Activated CD8-positive, alpha-beta memory T cell treated with anti-CD3 and anti-CD28 coated beads for 1 hour (primary cell): ENCODE measurements around the gene NES.

Experiments used
- DNase-seq, 2 donors: peaks; one replicate each; pipeline ENCODE4 v3.0.0-alpha.2; 2020; ENCODE audit warnings: low read depth in 1 of 2; ENCODE audit errors: extremely low read depth in 1 of 2

The NES gene

DNA sequence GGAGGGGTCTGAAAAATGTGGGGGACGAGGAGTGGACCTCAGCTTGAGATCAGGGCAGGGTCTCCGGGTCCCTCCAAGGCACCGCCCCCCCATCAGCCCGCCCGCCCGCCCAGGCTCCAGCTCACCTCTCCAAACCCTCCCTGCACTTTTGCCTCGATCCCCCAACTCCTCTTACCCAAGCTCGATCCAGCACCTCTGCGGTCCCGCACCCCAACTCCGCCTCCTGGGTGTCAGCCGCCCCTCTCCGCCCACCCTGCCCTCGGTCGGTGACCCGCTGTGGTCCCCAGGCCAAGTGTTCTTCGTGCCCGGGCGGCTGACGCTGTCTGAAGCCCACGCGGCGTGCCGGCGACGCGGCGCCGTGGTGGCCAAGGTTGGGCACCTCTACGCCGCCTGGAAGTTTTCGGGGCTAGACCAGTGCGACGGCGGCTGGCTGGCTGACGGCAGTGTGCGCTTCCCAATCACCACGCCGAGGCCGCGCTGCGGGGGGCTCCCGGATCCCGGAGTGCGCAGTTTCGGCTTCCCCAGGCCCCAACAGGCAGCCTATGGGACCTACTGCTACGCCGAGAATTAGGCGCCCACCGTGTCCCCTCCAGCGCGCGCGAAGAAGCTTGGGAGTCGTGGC is 52.3 kb downstream of the NES start:
- DNase-seq = no peak

DNA sequence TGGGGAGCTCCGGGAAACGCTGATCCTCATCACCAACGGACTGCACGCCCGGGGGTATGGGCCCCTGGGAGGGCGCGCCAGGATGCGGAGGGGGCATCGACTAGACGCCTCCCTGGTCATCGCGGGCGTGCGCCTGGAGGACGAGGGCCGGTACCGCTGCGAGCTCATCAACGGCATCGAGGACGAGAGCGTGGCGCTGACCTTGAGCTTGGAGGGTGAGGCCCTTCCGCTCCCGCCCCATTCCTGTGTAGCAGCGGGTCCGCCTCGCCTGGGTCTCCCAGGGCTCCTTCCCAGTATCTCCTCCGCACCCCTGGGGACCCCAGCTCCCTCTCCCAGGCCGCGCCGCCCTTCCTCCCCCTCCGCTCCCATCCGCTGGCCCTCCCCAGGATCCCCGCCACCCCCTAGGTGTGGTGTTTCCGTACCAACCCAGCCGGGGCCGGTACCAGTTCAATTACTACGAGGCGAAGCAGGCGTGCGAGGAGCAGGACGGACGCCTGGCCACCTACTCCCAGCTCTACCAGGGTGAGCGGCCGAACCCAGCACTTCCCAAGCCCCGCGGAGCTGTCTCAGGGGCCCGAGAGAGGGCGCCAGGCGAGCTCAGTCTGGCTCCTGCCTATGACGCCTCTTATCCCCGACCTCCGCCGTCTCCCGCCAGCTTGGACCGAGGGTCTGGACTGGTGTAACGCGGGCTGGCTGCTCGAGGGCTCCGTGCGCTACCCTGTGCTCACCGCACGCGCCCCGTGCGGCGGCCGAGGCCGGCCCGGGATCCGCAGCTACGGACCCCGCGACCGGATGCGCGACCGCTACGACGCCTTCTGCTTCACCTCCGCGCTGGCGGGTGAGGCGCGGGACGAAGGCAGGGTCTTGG is 53.0 kb downstream of the NES start:
- no peak for DNase-seq

DNA sequence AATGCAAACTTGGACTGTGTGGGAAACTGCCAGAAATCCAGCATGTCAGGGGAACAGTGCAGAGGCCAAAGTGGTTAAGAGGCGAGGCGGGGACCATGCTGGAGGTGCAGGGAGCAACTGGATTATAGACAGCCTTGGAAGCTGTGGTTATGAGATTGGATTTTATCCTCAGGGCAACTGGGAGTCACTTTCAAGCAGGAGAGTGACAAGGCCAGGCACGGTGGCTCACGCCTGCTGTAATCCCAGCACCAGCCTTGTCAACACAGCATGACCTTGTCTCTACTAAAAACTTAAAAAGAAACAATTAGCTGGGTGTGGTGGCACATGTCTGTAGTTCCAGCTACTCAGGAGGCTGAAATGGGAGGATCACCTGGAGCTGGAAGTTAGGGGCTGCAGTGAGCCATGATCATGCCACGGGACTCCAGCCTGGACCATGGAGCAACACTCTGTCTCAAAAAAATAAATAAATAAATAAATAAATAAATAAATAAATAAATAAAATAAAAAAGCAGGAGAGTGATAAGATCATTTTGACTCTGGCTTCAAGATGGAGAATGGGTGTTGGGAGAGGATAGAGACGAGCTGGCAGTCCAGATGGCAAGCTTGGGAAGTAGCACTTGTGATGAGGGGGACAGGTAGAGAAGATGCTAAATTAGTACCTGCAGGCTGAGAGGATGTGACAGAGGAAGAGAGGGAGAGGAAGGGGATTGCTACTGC is 54.5 kb downstream of the NES start:
- DNase-seq = no peak

- DNase-seq = no peak
Measured at GRCh38 chr1:156619582-156619955, 57.6 kb downstream of the NES start.

DNA sequence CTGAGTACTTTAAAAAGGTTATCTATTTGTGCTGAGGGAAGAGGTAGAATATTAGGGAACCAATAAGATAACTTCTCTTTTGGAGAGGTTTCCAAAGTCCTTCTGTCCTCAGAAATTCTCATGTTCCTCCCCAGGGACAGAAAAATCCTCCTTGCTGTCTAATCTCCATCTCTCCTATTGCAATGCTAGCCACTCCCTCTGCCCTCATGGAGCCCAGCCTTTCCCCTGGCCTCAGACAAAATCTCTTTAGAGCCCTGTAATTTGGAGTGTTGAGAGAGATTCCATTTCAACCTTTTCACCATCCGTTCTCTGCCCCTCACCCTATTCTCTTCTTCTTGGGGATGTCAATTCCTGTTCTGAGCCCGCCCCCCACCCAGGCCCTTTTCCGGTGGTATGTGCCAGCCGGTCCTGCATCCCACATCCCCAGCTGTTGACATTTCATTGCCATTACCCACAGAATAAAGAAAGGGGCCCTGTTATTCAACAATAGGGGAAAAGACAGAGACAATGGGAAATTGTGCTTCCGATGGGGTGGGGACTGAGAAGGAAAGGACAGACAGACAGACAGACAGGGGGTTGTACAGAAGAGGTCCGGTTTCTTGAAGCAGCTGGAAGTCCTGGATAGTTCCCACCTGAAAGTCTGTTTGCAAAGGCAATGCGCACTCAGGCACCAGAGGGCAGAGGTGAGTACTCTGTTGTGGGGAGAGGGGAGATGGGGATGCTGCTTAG is 58.2 kb downstream of the NES start, which contains the start of gene HAPLN2:
HAPLN2 (plus strand) TSS at position 563 of the 729 bp plus-strand sequence. CDS start 4,076 bp downstream, outside the sequence.
- no peak for DNase-seq
